ENCODE results near the gene SAMD4A.
"Not testable (repeated sequence)": the region's sequence is repeated elsewhere in the genome, so short reads cannot be mapped to it uniquely, and the experiment has no call there.

DNA sequence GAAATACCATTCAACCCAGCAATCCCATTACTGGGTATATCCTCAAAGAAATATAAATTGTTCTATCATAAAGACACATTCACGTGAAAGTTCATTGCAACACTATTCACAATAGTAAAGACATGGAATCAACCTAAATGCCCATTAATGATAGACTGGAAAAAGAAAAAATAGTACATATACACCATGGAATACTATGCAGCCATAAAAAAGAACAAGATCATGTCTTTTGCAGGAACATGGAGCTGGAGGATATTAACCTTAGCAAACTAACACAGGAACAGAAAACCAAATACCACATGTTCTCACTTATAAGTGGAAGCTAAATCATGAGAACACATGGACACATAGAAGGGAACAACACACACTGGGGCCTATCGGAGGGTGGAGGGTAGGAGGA is 234.6 kb downstream of the SAMD4A start:
- TF ChIP-seq, protein P1, sequence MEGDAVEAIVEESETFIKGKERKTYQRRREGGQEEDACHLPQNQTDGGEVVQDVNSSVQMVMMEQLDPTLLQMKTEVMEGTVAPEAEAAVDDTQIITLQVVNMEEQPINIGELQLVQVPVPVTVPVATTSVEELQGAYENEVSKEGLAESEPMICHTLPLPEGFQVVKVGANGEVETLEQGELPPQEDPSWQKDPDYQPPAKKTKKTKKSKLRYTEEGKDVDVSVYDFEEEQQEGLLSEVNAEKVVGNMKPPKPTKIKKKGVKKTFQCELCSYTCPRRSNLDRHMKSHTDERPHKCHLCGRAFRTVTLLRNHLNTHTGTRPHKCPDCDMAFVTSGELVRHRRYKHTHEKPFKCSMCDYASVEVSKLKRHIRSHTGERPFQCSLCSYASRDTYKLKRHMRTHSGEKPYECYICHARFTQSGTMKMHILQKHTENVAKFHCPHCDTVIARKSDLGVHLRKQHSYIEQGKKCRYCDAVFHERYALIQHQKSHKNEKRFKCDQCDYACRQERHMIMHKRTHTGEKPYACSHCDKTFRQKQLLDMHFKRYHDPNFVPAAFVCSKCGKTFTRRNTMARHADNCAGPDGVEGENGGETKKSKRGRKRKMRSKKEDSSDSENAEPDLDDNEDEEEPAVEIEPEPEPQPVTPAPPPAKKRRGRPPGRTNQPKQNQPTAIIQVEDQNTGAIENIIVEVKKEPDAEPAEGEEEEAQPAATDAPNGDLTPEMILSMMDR (conservative IDR thresholded peaks at IDR 0.05 in 1 of 2, IDR thresholded peaks at IDR 0.05 in 1 of 2; ENCODE audit: extremely low read depth in 1 of 2, insufficient read depth in 1 of 2, low read depth in 1 of 2, low read length in 2 of 2), result not testable (repeated sequence)
- not testable (repeated sequence) for TF ChIP-seq EZH2 (IDR thresholded peaks at IDR 0.05; ENCODE audit: borderline replicate concordance, low read length)

Data from mammary epithelial cell (primary cell).